Erythroblast (primary cell): Measurements from ENCODE around the gene C3.

Experiments
- GATA1 ChIP-seq: IDR thresholded peaks from 2 replicates; pipeline ENCODE4 v1.6.1; 2011; ENCODE audit warnings: low read depth, mild to moderate bottlenecking, control low read depth, low read length, moderate library complexity
- POLR2A ChIP-seq: IDR thresholded peaks from 2 replicates; pipeline ENCODE4 v1.6.1; 2011; ENCODE audit warnings: mild to moderate bottlenecking, low read length

DNA sequence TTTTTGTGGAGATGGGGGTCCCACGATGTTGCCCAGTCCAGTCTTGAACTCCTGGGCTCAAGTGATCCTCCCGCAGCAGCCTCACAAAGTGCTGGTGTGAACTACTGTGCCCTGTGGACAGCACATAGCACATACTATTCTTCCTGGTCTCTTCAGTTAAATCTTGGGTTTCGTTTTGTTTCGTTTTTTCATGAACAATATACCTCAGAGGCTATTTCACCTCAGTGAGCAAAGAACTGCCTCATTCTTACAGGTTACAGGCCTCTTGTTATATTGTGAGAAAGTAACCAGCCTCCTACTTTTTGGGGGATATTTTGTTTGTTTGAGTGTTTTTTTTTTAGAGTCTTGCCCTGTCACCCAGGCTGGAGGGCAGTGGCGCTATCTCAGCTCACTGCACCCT is 1.3 kb upstream of the C3 start:
- TF ChIP-seq POLR2A: no peak
- TF ChIP-seq GATA1: no peak
